K562 (cell line): ENCODE results near the gene MAGEB4. TPM values are rescaled to one million over a fixed set of nuclear protein-coding genes. Genes with fewer than 3 reads are reported as not detected.

ENCODE experiments used
- ATF1 ChIP-seq, 2 experiments: fragments of 450-650 bp in 1 of 2; IDR thresholded peaks; 2 replicates each; pipeline ENCODE4 v1.6.1; 2016; ENCODE audit warnings: missing compliant biosample characterization in 1 of 2, missing genetic modification characterization in 1 of 2
- CREM ChIP-seq: IDR thresholded peaks from 2 replicates; pipeline ENCODE4 v1.6.1; 2014; ENCODE audit warnings: antibody characterized with exemption, low read depth
- ESRRB ChIP-seq: fragments of 250-450 bp; sonication (Bioruptor Pico); IDR thresholded peaks from 2 replicates; pipeline ENCODE4 v1.5.0; 2020; ENCODE audit warnings: mild to moderate bottlenecking, moderate library complexity, borderline replicate concordance
- ILF3 ChIP-seq: fragments of 450-650 bp; IDR thresholded peaks from 2 replicates; pipeline ENCODE4 v1.6.1; 2018; ENCODE audit warnings: antibody characterized with exemption, mild to moderate bottlenecking, moderate library complexity, borderline replicate concordance
- RB1 ChIP-seq: fragments of 450-650 bp; IDR thresholded peaks from 2 replicates; pipeline ENCODE4 v1.6.1; 2017; ENCODE audit warnings: low read depth, mild to moderate bottlenecking
- SP2 ChIP-seq: IDR thresholded peaks from 2 replicates; pipeline ENCODE4 v1.6.1; 2011; ENCODE audit warnings: mild to moderate bottlenecking, low read depth, low read length, moderate library complexity; ENCODE audit not compliant: poor library complexity, severe bottlenecking; ENCODE audit errors: extremely low read depth
- SRSF3 ChIP-seq: fragments of 200-400 bp; formaldehyde crosslinking; IDR thresholded peaks from 2 replicates; pipeline ENCODE4 v1.6.1; 2016; ENCODE audit warnings: mild to moderate bottlenecking, low read length, moderate library complexity; ENCODE audit not compliant: insufficient read depth
- TGIF2 ChIP-seq: sonication (generic); formaldehyde crosslinking; IDR thresholded peaks from 2 replicates; pipeline ENCODE4 v1.8.1; 2022; ENCODE audit warnings: mild to moderate bottlenecking, missing genetic modification reagents, moderate library complexity
- ZC3H4 ChIP-seq: sonication (generic); formaldehyde crosslinking; IDR thresholded peaks from 2 replicates; pipeline ENCODE4 v1.9.0; 2021; ENCODE audit warnings: missing genetic modification reagents, borderline replicate concordance
- polyA plus RNA-seq, 8 experiments: library from polyadenylated mRNA; depleted of rRNA in 4 of 8; stranded (reverse) in 5 of 8; unstranded in 3 of 8; fragments of >200 nt; fragmentation: Nextera tagmentation in 2 of 8; fragmentation: Illumina TruSeq in 1 of 8; extraction: Ambion mirVana in 2 of 8; extraction: Trizol in 1 of 8; gene quantifications; 2 replicates each; pipeline versions ENCODE4 v1.2.1 to v1.2.3, GENCODE V29; 2011 to 2014; ENCODE audit warnings: inconsistent platforms in 1 of 8, missing spikeins in 1 of 8
- total RNA-seq, 7 experiments: library from RNA; depleted of rRNA in 6 of 7; stranded (reverse); fragments of >200 nt in 6 of 7; fragmentation: Illumina TruSeq in 2 of 7; extraction: Trizol in 2 of 7; gene quantifications; 2 replicates each; pipeline versions ENCODE4 v1.2.1 to v1.2.3, GENCODE V29; 2011 to 2021; ENCODE audit warnings: low replicate concordance in 1 of 7
- TF ChIP-seq, protein P1 (sequence below): fragments of 250-450 bp; sonication (Bioruptor Pico); IDR thresholded peaks from 2 replicates; pipeline ENCODE4 v1.5.0; 2021; ENCODE audit warnings: mild to moderate bottlenecking, moderate library complexity
- TF ChIP-seq, protein P2 (sequence below): IDR thresholded peaks from 2 replicates; pipeline ENCODE4 v1.6.1; 2011; ENCODE audit warnings: borderline replicate concordance, low read depth, mild to moderate bottlenecking, moderate library complexity, low read length; ENCODE audit not compliant: insufficient read depth, poor library complexity, severe bottlenecking
- TF ChIP-seq, protein P3 (sequence below), 2 experiments: fragments of 450-650 bp; IDR thresholded peaks; 2 replicates each; pipeline ENCODE4 v1.6.1; 2018; ENCODE audit warnings: mild to moderate bottlenecking in 2 of 2, low read depth in 1 of 2; ENCODE audit not compliant: partially characterized antibody in 2 of 2
- TF ChIP-seq, protein P4 (sequence below): fragments of 250-450 bp; sonication (Bioruptor Pico); IDR thresholded peaks from 2 replicates; pipeline ENCODE4 v1.6.1; 2021; ENCODE audit warnings: mild to moderate bottlenecking
- TF ChIP-seq, protein P5 (sequence below): sonication (generic); formaldehyde crosslinking; IDR thresholded peaks from 2 replicates; pipeline ENCODE4 v1.8.1; 2023; ENCODE audit warnings: mild to moderate bottlenecking, missing genetic modification reagents, moderate library complexity

Gene MAGEB4
- total and polyA plus RNA-seq, 9 of the 15 experiments (the other 6 are each of a cell fraction or from before 2014, with no cell fraction given): 0.04 to 0.09 (median 0.06) TPM; not detected in 6

DNA sequence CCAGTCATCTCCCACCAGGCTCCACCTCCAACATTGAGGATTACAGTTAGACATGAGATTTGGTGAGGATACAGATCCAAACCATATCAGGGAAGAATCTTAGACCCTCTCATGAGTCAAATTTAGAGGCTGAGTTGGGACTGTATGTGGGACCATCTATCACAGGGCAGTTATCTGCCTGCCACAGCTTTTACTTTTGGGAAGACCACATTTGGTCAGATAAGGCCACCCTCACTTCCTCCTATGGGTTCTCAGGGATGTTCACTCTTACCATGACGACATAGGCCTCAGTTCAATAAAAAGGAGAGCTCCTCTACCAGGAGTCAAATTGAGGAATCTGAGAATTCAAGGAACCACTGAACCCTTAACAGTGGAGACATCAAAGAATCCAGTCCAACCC is 24.3 kb upstream of the MAGEB4 start (continued):
- TF ChIP-seq, protein P1, sequence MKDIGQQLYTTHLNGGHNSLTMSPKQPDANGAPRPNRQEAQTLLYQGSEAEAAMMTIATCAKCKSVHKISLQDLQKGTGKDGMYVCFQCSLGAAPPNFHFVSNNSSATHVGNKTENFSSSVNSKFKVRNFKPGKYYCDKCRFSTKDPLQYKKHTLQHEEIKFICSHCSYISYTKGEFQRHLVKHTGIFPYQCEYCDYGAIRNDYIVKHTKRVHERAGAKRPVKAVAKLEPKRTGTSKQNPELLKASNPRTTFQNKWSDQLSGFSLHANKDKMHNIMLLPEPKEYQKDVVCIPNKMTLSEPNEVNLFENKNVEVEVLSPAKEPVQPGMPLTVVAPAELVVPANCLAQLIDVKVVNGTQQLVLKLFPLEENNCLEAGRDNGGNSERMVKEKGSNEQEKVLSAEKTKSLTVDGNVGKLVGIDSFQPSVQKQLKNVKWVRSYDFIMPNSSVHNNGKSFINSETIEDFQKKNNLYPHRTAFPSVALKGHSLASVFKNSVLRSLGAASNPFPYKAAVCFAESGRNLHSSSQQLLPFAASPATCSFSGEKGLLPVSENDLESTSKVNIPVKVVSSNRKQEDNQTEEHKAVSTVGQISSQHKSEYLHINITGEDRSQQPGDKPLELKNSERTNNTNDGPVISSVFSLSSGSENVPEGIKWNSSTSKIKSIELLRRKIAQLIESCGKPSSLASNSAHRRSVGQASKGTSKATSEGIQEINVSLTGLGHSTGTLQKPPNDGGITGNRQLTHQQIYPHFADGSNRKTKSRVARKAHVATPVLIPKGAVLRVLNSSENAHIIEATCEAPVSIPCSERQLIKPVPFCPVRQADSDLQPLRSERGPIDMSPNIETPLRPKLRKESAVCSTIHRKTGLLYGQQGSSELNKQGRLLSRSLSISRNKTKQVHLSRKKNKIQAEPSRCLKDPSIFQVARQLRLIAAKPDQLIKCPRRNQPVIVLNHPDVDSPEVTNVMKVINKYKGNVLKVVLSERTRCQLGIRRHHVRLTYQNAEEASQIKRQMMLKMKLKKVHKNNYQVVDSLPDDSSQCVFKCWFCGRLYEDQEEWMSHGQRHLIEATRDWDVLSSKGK (CRISPR knock-in tag): no peak
- TF ChIP-seq, protein P2, sequence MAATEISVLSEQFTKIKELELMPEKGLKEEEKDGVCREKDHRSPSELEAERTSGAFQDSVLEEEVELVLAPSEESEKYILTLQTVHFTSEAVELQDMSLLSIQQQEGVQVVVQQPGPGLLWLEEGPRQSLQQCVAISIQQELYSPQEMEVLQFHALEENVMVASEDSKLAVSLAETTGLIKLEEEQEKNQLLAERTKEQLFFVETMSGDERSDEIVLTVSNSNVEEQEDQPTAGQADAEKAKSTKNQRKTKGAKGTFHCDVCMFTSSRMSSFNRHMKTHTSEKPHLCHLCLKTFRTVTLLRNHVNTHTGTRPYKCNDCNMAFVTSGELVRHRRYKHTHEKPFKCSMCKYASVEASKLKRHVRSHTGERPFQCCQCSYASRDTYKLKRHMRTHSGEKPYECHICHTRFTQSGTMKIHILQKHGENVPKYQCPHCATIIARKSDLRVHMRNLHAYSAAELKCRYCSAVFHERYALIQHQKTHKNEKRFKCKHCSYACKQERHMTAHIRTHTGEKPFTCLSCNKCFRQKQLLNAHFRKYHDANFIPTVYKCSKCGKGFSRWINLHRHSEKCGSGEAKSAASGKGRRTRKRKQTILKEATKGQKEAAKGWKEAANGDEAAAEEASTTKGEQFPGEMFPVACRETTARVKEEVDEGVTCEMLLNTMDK: no peak
- TF ChIP-seq RB1: no peak
- no peak for TF ChIP-seq SP2
- no peak for TF ChIP-seq ILF3
- TF ChIP-seq, protein P3, sequence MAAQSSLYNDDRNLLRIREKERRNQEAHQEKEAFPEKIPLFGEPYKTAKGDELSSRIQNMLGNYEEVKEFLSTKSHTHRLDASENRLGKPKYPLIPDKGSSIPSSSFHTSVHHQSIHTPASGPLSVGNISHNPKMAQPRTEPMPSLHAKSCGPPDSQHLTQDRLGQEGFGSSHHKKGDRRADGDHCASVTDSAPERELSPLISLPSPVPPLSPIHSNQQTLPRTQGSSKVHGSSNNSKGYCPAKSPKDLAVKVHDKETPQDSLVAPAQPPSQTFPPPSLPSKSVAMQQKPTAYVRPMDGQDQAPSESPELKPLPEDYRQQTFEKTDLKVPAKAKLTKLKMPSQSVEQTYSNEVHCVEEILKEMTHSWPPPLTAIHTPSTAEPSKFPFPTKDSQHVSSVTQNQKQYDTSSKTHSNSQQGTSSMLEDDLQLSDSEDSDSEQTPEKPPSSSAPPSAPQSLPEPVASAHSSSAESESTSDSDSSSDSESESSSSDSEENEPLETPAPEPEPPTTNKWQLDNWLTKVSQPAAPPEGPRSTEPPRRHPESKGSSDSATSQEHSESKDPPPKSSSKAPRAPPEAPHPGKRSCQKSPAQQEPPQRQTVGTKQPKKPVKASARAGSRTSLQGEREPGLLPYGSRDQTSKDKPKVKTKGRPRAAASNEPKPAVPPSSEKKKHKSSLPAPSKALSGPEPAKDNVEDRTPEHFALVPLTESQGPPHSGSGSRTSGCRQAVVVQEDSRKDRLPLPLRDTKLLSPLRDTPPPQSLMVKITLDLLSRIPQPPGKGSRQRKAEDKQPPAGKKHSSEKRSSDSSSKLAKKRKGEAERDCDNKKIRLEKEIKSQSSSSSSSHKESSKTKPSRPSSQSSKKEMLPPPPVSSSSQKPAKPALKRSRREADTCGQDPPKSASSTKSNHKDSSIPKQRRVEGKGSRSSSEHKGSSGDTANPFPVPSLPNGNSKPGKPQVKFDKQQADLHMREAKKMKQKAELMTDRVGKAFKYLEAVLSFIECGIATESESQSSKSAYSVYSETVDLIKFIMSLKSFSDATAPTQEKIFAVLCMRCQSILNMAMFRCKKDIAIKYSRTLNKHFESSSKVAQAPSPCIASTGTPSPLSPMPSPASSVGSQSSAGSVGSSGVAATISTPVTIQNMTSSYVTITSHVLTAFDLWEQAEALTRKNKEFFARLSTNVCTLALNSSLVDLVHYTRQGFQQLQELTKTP (IDR thresholded peaks at IDR 0.05; ENCODE audit: low read depth in 1 of 2, partially characterized antibody in 2 of 2): no peak
- TF ChIP-seq SRSF3: no peak
- TF ChIP-seq ESRRB: no peak
- TF ChIP-seq CREM: peak; percentile 52; the same call in 1 of the 2 replicates
- no peak for TF ChIP-seq ATF1 (CRISPR knock-in tag; IDR thresholded peaks at IDR 0.05)
- peak; percentile 40; the same call in 1 of the 2 replicates for TF ChIP-seq ATF1 (tag; IDR thresholded peaks at IDR 0.05)
- no peak for TF ChIP-seq TGIF2
- TF ChIP-seq, protein P4, sequence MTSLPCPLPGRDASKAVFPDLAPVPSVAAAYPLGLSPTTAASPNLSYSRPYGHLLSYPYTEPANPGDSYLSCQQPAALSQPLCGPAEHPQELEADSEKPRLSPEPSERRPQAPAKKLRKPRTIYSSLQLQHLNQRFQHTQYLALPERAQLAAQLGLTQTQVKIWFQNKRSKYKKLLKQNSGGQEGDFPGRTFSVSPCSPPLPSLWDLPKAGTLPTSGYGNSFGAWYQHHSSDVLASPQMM: no peak
- no peak for TF ChIP-seq ZC3H4
- TF ChIP-seq, protein P5, sequence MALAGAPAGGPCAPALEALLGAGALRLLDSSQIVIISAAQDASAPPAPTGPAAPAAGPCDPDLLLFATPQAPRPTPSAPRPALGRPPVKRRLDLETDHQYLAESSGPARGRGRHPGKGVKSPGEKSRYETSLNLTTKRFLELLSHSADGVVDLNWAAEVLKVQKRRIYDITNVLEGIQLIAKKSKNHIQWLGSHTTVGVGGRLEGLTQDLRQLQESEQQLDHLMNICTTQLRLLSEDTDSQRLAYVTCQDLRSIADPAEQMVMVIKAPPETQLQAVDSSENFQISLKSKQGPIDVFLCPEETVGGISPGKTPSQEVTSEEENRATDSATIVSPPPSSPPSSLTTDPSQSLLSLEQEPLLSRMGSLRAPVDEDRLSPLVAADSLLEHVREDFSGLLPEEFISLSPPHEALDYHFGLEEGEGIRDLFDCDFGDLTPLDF: no peak
